ENCODE results near the gene PID1.

The PID1 gene

DNA sequence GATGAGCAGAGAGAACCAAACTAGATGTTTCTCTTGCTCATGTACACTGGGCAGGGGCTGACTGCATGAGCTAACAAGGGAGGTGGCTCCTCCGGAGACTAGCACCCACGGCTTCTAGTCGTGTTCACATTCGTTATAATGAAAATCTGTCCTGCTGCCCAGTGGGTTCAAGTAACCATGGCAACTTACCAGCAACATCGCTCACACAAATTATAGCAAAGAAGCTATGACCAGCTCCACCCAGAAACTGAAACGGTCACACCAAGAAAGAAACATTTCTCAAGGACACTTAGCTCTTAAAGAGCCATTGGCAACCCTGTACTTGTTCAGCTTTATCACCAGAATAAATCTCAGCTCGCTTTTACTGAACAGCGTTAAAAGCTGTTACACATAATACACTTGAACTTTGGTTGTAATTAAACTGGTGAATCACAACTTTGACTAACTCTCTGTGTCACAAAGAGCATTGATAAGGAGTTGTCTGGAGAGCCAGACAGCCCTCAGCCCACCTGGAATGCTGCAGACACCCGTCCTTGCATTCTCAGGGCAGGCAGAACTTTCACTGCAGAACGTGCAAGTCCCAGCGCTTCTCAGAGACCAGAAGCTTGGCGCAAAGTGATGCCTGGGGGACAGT is 141.2 kb downstream of the PID1 start:
- Histone ChIP-seq H3K36me3 (no peaks in the 10 kb centered on the region), H3K9me3 (ENCODE audit: severe bottlenecking) (no peaks in the 10 kb centered on the region), H3K27me3 (ENCODE audit: insufficient read depth, low read depth, severe bottlenecking) (peaks cover 73% of the 10 kb centered on the region), H3K27ac (no peak overlapping the region), H3K4me3 (ENCODE audit: low read depth, low read length) (no peak overlapping the region)
- DNase-seq: no peak
- TF ChIP-seq, protein P1, sequence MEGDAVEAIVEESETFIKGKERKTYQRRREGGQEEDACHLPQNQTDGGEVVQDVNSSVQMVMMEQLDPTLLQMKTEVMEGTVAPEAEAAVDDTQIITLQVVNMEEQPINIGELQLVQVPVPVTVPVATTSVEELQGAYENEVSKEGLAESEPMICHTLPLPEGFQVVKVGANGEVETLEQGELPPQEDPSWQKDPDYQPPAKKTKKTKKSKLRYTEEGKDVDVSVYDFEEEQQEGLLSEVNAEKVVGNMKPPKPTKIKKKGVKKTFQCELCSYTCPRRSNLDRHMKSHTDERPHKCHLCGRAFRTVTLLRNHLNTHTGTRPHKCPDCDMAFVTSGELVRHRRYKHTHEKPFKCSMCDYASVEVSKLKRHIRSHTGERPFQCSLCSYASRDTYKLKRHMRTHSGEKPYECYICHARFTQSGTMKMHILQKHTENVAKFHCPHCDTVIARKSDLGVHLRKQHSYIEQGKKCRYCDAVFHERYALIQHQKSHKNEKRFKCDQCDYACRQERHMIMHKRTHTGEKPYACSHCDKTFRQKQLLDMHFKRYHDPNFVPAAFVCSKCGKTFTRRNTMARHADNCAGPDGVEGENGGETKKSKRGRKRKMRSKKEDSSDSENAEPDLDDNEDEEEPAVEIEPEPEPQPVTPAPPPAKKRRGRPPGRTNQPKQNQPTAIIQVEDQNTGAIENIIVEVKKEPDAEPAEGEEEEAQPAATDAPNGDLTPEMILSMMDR (IDR thresholded peaks at IDR 0.05; ENCODE audit: low read depth, low read length): no peak

DNA sequence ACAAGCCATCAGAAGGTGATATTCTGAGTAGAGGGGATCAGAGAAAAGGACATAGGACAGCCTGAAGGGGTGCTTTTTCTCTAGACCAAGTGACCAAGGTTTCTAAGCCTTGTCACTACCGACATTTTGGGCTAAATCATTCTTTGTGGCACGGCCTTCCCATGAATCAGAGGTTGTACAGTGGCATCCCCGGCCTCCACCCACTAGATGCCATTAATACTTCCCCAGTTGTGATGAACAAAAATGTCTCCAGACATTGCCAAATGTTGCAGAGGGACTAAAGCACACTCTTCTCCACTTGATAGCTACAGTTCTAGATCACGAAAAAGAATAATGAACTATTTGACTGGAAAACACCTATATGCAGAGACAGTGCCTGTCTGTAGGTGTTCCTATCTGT is 143.6 kb downstream of the PID1 start:
- no peaks in the 10 kb centered on the region for H3K9me3 ChIP-seq (ENCODE audit: severe bottlenecking)
- H3K27ac ChIP-seq: no peak overlapping the region
- no peaks in the 10 kb centered on the region for H3K36me3 ChIP-seq
- H3K27me3 ChIP-seq (ENCODE audit: insufficient read depth, low read depth, severe bottlenecking): peaks cover 63% of the 10 kb centered on the region
- no peak for DNase-seq
- no peak overlapping the region for H3K4me3 ChIP-seq (ENCODE audit: low read depth, low read length)
- TF ChIP-seq, protein P1 (IDR thresholded peaks at IDR 0.05; ENCODE audit: low read depth, low read length): no peak

GRCh38 chr2:229126066-229126465 is 145.0 kb downstream of the PID1 start:
- Histone ChIP-seq H3K36me3 (no peaks in the 10 kb centered on the region), H3K4me3 (ENCODE audit: low read depth, low read length) (no peak overlapping the region), H3K27me3 (ENCODE audit: insufficient read depth, low read depth, severe bottlenecking) (peaks cover 64% of the 10 kb centered on the region), H3K27ac (no peak overlapping the region), H3K9me3 (ENCODE audit: severe bottlenecking) (no peaks in the 10 kb centered on the region)
- TF ChIP-seq, protein P1 (IDR thresholded peaks at IDR 0.05; ENCODE audit: low read depth, low read length): no peak
- no peak for DNase-seq

- no peaks in the 10 kb centered on the region for H3K36me3 ChIP-seq
- peaks cover 54% of the 10 kb centered on the region for H3K27me3 ChIP-seq (ENCODE audit: insufficient read depth, low read depth, severe bottlenecking)
- no peak overlapping the region for H3K4me3 ChIP-seq (ENCODE audit: low read depth, low read length)
- no peak for DNase-seq
- no peak overlapping the region for H3K27ac ChIP-seq
- no peaks in the 10 kb centered on the region for H3K9me3 ChIP-seq (ENCODE audit: severe bottlenecking)
- TF ChIP-seq, protein P1 (IDR thresholded peaks at IDR 0.05; ENCODE audit: low read depth, low read length): no peak
Observed at GRCh38 chr2:229124136-229124535, 147.0 kb downstream of the PID1 start.

DNA sequence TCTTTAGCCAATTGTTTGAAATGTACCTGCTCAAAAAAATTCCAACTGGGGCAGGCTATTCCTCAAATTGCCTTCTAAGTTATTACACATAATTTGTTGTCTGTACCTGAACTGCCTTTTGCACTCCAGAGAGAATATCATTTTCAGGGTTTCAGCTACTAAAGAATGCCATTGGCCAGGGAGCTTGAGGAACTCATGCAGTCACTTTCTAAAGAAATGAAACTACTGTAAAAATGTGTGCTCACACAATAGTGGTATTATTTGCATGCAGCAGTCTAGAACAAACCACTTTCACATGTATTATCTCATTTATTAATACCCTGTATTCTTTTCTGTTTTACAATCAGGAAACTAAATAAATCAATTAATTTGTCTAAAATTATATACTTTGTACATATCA is 152.2 kb downstream of the PID1 start:
- Histone ChIP-seq H3K4me3 (ENCODE audit: low read depth, low read length) (no peak overlapping the region), H3K9me3 (ENCODE audit: severe bottlenecking) (no peaks in the 10 kb centered on the region), H3K27me3 (ENCODE audit: insufficient read depth, low read depth, severe bottlenecking) (peaks cover 53% of the 10 kb centered on the region), H3K36me3 (no peaks in the 10 kb centered on the region), H3K27ac (no peak overlapping the region)
- TF ChIP-seq, protein P1 (IDR thresholded peaks at IDR 0.05; ENCODE audit: low read depth, low read length): no peak
- DNase-seq: no peak

GRCh38 chr2:229118336-229118735 is 152.8 kb downstream of the PID1 start:
- TF ChIP-seq, protein P1 (IDR thresholded peaks at IDR 0.05; ENCODE audit: low read depth, low read length): no peak
- no peak overlapping the region for H3K4me3 ChIP-seq (ENCODE audit: low read depth, low read length)

More at GRCh38 chr2:229118336-229118735, 152.8 kb downstream of the PID1 start:
- no peaks in the 10 kb centered on the region for H3K9me3 ChIP-seq (ENCODE audit: severe bottlenecking)
- no peak overlapping the region for H3K27ac ChIP-seq
- no peak for DNase-seq
- H3K27me3 ChIP-seq (ENCODE audit: insufficient read depth, low read depth, severe bottlenecking): peaks cover 55% of the 10 kb centered on the region
- H3K36me3 ChIP-seq: no peaks in the 10 kb centered on the region
